ENCODE results near the gene DCLK1. TPM values are rescaled to one million over a fixed set of nuclear protein-coding genes. Genes with fewer than 3 reads are reported as not detected.

DCLK1 gene
- total RNA-seq, 4 donors from 2014 or later: 1.1 to 10.8 (median 6.7) TPM

DNA sequence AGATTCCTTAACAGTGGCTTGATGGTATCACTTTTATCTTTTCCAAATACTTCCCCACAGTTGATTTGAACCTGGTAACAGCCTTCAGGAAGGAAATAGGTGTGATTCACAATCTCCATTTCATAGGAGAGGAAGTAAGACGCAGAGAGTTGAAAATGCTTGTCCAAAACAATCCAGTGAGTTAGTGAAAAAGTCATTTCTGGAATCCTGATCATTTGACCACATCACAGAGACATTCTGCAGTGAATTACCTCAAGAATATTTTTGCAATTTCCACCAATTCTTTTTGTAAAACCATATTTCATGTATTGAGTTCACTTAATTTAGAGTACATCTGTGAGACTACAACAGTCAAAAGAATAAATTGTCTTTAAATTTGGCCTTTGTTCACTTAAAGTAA lies 292.8 kb downstream of the DCLK1 start:
- TF ChIP-seq EP300 (IDR thresholded peaks at IDR 0.05; ENCODE audit: low read depth) (no peak), POLR2AphosphoS5 (IDR thresholded peaks at IDR 0.05) (no peak), CTCF (IDR thresholded peaks at IDR 0.05) (no peak), POLR2A (IDR thresholded peaks at IDR 0.05) (no peak)
- H3K36me3 ChIP-seq: no peaks in the 10 kb centered on the region
- intact Hi-C loops (cut with DNase I; ENCODE audit: low total_unique reads) (no loop called here), in situ Hi-C loops (cut with MboI; ENCODE audit: low pct_ligation_motif_present in 1 of 4, low pct_unique_long_range_greater_than_20kb in 1 of 4, low sequenced_read_pairs in 3 of 4) (no loop called here)
- WGBS, 2 donors (ENCODE audit: low coverage in 1 of 2): 58 to 80% methylated on average over 1 of the region's 1 CpG
- no peak overlapping the region for H3K4me3 ChIP-seq
- H3K27me3 ChIP-seq: no peaks in the 10 kb centered on the region
- H3K9me3 ChIP-seq: no peaks in the 10 kb centered on the region
- no peak for DNase-seq
- H3K27ac ChIP-seq: no peak overlapping the region
- H3K4me1 ChIP-seq: no peaks in the 10 kb centered on the region

- H3K4me3 ChIP-seq: no peak overlapping the region
- TF ChIP-seq POLR2AphosphoS5 (IDR thresholded peaks at IDR 0.05) (no peak), CTCF (IDR thresholded peaks at IDR 0.05) (no peak), POLR2A (IDR thresholded peaks at IDR 0.05) (no peak), EP300 (IDR thresholded peaks at IDR 0.05; ENCODE audit: low read depth) (no peak)
- H3K27ac ChIP-seq: no peak overlapping the region
- no peak for DNase-seq
- intact Hi-C loops (cut with DNase I; ENCODE audit: low total_unique reads): loop anchor here (2.0 kb wide), 1 partner anchor 48 kb away; no protein-coding TSS in a partner anchor
- in situ Hi-C loops (cut with MboI; ENCODE audit: low pct_ligation_motif_present in 1 of 4, low pct_unique_long_range_greater_than_20kb in 1 of 4, low sequenced_read_pairs in 3 of 4): no loop called here
- no peaks in the 10 kb centered on the region for H3K36me3 ChIP-seq
- H3K27me3 ChIP-seq: no peaks in the 10 kb centered on the region
- WGBS, 2 donors (ENCODE audit: low coverage in 1 of 2): 69 to 79% methylated on average over 7 of the region's 7 CpGs
- no peaks in the 10 kb centered on the region for H3K9me3 ChIP-seq
- H3K4me1 ChIP-seq: no peaks in the 10 kb centered on the region
Observed at GRCh38 chr13:35836446-35836845, 294.7 kb downstream of the DCLK1 start.

DNA sequence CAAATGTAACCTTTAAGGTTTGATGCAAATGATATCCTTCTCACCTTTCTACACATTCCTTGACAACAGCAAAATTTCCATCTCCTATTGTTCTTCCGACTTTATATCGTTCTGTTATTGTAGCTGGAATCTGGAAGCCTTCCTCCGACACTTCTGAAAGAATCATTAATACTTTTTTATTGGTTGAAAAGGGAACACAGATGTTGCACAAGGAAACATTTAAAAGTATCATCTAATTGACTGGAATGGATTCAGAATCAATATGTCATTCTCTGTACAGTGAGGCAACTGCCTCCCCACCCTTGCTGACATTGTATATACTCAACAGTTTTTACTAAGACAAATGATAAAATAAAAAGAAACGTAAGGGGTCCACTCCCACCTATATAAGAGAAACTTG lies 295.2 kb downstream of the DCLK1 start:
- Histone ChIP-seq H3K4me3 (no peak overlapping the region), H3K9me3 (no peaks in the 10 kb centered on the region), H3K27me3 (no peaks in the 10 kb centered on the region), H3K4me1 (no peaks in the 10 kb centered on the region), H3K36me3 (no peaks in the 10 kb centered on the region), H3K27ac (no peak overlapping the region)
- TF ChIP-seq POLR2A (IDR thresholded peaks at IDR 0.05) (no peak), POLR2AphosphoS5 (IDR thresholded peaks at IDR 0.05) (no peak), CTCF (IDR thresholded peaks at IDR 0.05) (no peak), EP300 (IDR thresholded peaks at IDR 0.05; ENCODE audit: low read depth) (no peak)
- intact Hi-C loops (cut with DNase I; ENCODE audit: low total_unique reads) (loop anchor here (2.0 kb wide), 1 partner anchor 47 kb away; no protein-coding TSS in a partner anchor), in situ Hi-C loops (cut with MboI; ENCODE audit: low pct_ligation_motif_present in 1 of 4, low pct_unique_long_range_greater_than_20kb in 1 of 4, low sequenced_read_pairs in 3 of 4) (no loop called here)
- 50 to 73% methylated on average over 4 of the region's 4 CpGs for WGBS, 2 donors (ENCODE audit: low coverage in 1 of 2)
- DNase-seq: no peak

- WGBS, 2 donors (ENCODE audit: low coverage in 1 of 2): 84 to 87% methylated on average over 6 of the region's 6 CpGs
- in situ Hi-C loops (cut with MboI; ENCODE audit: low pct_ligation_motif_present in 1 of 4, low pct_unique_long_range_greater_than_20kb in 1 of 4, low sequenced_read_pairs in 3 of 4): no loop called here
Observed at GRCh38 chr13:35833608-35834275, 297.4 kb downstream of the DCLK1 start.

More at GRCh38 chr13:35833608-35834275, 297.4 kb downstream of the DCLK1 start:
- H3K27me3 ChIP-seq: no peaks in the 10 kb centered on the region
- no peak overlapping the region for H3K4me3 ChIP-seq
- no peaks in the 10 kb centered on the region for H3K36me3 ChIP-seq
- no peaks in the 10 kb centered on the region for H3K4me1 ChIP-seq
- no peaks in the 10 kb centered on the region for H3K9me3 ChIP-seq
- no peak for DNase-seq
- intact Hi-C loops (cut with DNase I; ENCODE audit: low total_unique reads): no loop called here
- no peak overlapping the region for H3K27ac ChIP-seq
- TF ChIP-seq EP300 (IDR thresholded peaks at IDR 0.05; ENCODE audit: low read depth) (no peak), CTCF (IDR thresholded peaks at IDR 0.05) (no peak), POLR2AphosphoS5 (IDR thresholded peaks at IDR 0.05) (no peak), POLR2A (IDR thresholded peaks at IDR 0.05) (no peak)
